Measurements from ENCODE around the gene CSNK1A1.
"Not testable (repeated sequence)": the region's sequence is repeated elsewhere in the genome, so short reads cannot be mapped to it uniquely, and the experiment has no call there.

CSNK1A1 gene

GRCh38 chr5:149457393-149457763 lies 93.9 kb downstream of the CSNK1A1 start:
- no peak for DNase-seq

GRCh38 chr5:149456597-149457392 lies 94.4 kb downstream of the CSNK1A1 start:
- no peak for DNase-seq

- no peak for DNase-seq
Observed at GRCh38 chr5:149455889-149456409, 95.3 kb downstream of the CSNK1A1 start.

- no peak for DNase-seq
Observed at GRCh38 chr5:149453618-149454415, 97.4 kb downstream of the CSNK1A1 start.

GRCh38 chr5:149452665-149453617 lies 98.3 kb downstream of the CSNK1A1 start:
- DNase-seq: no peak

DNA sequence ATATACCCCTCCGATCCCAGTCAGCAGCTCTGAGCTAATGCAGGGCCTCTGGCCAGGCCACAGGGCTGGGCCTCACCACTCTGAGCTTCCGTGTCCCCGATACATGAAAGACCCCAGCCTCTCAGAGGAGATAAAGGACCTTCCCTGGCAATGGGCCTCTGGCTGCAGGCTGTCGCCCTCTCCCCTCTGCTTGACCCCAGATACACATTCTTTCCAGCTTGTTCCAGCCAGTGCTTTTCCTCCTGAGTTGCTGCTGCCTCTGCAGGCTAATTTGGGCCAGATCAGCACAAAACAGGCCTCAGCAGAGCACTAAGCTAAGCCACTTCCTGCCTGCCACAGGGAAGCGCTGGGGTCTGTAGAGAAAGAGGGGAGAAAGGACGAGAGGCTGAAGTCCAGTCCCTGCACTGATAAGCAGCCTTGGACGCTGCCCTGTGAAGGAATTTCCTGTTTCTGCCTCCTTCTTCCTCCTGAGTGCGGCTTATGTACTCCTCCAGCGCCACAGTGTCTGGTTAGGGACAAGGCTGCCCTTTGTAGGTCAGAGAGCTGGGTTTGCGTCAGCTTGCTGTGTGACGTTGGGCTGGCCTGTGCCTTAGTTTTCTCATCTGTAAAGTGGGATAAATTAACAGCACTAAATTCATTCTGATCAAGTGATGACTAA lies 99.1 kb downstream of the CSNK1A1 start:
- DNase-seq: peak in 1 of 56 donors; percentile 7

- peak in 1 of 56 donors; percentile 18 for DNase-seq
Observed at GRCh38 chr5:149450199-149450598, 101.0 kb downstream of the CSNK1A1 start.

- no peak for DNase-seq
Observed at GRCh38 chr5:149448831-149449714, 102.2 kb downstream of the CSNK1A1 start.

DNA sequence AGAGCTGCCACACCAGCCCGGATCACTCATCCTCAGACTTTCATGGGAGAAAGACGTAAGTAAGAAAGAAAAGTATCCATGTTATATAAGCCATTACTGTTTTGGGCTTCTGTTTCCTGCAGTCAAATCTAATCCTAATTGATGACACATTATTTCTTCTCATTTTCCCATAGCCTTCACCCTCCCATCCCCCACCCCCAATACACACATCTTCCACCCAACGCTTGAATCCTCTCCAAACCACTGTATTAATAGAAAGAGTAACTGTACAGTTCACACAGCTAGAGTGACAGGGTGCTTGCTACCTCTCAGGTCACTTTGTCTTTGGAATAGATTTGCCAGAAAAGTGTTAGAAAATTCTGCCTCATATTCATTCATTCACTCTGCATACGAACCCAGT lies 102.8 kb downstream of the CSNK1A1 start:
- no peak for DNase-seq

DNA sequence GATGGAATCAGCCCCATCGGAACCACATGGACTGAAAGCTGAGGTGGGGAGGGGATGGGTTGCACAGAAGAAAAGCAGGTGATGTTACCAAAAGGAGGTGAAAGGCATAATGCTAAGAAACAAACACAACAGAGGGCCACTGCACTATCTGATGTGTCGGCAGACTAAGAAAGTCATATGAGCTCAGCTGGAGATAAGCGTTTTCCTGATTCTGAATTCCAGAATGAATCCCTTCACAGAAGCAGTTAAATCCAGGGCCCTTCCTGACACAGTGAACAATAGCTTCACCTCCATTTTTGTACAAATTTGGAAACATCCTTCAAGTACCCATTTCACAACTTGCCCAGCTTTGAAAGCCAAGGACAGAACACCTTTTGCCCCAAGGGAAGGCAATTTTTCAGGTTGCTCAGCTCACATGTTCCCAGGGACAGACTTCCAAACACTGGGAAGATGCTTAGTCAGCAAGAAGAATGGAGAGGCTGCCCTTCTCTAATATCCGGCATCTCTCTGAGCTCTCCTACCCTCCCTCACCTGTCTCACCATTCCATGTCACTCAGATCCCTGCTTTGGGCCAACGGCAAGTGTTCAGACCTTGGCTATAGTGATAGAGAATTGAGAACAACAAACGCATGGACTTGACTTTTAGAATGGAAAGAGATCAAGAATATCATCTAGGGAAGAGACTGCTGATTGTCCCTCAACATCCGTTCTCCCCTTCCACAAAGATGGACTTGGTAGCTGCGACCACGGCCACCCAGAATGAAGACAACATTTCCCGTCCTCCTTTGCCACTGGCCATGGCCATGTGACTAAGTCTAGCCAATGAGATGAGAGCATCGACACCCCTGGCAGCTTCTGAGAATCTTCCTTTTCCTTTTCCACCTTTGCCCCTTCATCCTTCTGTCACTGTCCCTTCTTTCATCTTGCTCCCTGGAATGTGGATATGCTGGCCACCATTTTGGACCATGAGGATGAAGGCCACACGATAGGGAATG lies 103.6 kb downstream of the CSNK1A1 start:
- no peak for DNase-seq

DNA sequence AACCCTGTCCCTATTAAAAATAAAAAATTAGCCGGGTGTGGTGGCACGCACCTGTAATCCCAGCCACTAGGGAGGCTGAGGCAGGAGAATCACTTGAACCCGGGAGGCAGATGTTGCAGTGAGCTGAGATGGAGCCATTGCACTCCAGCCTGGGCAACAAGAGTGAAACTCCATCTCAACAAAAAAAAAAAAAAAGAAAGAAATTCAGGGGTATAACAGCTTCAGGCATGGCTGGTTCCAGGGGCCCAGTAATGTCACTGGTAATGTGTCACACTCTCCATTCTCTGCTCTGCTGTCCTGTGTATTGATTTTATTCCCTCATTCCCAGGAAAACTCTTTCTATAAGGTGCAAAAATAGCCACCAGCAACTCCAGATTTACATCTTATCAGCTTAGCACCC lies 104.4 kb downstream of the CSNK1A1 start:
- not testable (repeated sequence) for DNase-seq

DNA sequence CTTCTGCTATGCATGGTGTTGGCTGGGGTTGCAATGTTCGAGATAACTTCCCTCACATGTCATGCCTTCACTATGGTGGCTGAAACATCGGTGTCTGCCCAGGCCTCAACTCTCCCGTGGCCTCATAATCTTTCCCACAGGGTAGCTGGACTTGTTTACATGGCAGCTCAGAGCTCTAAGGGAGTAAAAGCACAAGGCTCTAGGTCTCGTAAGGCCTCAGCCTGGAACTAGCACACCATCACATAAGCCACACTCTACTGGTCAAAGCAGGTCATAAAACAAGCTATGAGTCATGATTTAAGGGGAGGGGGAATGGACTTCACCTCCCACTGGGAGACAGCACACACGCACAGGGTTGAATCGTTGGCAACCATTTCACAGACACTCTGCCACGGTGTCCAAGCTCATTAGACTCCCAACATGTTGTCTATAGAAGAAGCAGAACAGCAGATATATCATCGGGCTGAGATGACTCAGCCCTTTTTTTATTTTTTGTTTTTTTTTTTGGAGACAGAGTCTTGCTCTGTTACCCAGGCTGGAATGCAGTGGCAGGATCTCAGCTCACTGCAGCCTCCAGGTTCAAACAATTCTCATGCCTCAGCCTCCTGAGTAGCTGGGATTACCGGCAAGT lies 105.4 kb downstream of the CSNK1A1 start:
- no peak for DNase-seq

GRCh38 chr5:149445343-149445738 lies 105.9 kb downstream of the CSNK1A1 start:
- DNase-seq: no peak

GRCh38 chr5:149444430-149444829 lies 106.8 kb downstream of the CSNK1A1 start:
- not testable (repeated sequence) for DNase-seq

DNA sequence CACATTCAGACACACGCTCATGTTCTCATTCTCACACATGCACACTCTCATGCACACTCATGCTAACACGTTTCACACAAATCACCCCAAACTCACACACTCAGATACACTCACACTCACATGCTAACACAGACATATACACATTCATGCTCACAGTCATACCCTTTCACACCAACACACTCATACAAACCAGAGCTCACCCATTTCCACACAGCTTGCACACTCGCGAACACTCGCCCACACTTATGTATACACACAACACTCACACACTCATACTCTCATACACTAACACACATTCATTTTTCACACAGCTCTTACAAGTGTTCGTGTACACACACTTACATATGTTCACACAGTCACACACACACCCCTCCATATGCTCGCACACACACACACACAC lies 108.0 kb downstream of the CSNK1A1 start:
- DNase-seq: no peak

GRCh38 chr5:149442563-149443182 lies 108.6 kb downstream of the CSNK1A1 start:
- DNase-seq: peak in 52 of 56 donors; percentile 6 to 87 (median 60)
